Esophagus squamous epithelium (tissue), 4 donors: ENCODE results near the gene TMEM158.

Experiments used
- CTCF ChIP-seq, 6 experiments: fragments of 450-650 bp in 4 of 6; fragments of 200-600 bp in 2 of 6; sonication (generic) in 2 of 6; IDR thresholded peaks; one replicate each; pipeline ENCODE4 v1.5.1; 2016 to 2019; ENCODE audit warnings: antibody characterized with exemption in 6 of 6, mild to moderate bottlenecking in 4 of 6, moderate library complexity in 4 of 6
- POLR2A ChIP-seq, 4 donors: fragments of 450-650 bp; IDR thresholded peaks; one replicate each; pipeline ENCODE4 v1.6.1; 2017; ENCODE audit warnings: antibody characterized with exemption in 4 of 4, mild to moderate bottlenecking in 4 of 4, moderate library complexity in 3 of 4

- TF ChIP-seq CTCF (IDR thresholded peaks at IDR 0.05) (no peak), POLR2A (IDR thresholded peaks at IDR 0.05) (no peak)
Observed at GRCh38 chr3:45232521-45232920, 6.4 kb upstream of the TMEM158 start.
